ENCODE data around the gene EXOC2.

Gene EXOC2

GRCh38 chr6:499617-500016 is 193.3 kb downstream of the EXOC2 start:
- H3K4me2 ChIP-seq (ENCODE audit: low read length), result no peak overlapping the region
- no peaks in the 10 kb centered on the region; the same call in 1 of the 2 replicates for H3K36me3 ChIP-seq (ENCODE audit: control insufficient read depth, low read length)
- no peaks in the 10 kb centered on the region for H4K20me1 ChIP-seq (ENCODE audit: control insufficient read depth, insufficient read depth, low read depth, low read length)
- no peaks in the 10 kb centered on the region for H3K9me2 ChIP-seq (replicated peaks; ENCODE audit: control insufficient read depth, low read length)
- no peaks in the 10 kb centered on the region for H3K79me2 ChIP-seq (ENCODE audit: control insufficient read depth, low read length)
- no peaks in the 10 kb centered on the region for H3K9me3 ChIP-seq (ENCODE audit: control insufficient read depth, insufficient read depth, low read length)
- no peak for TF ChIP-seq CTCF (IDR thresholded peaks at IDR 0.05; ENCODE audit: low read depth, low read length, poor library complexity, severe bottlenecking)
- no peak for TF ChIP-seq EZH2phosphoT487 (IDR thresholded peaks at IDR 0.05; ENCODE audit: borderline replicate concordance, low read length)
- peaks cover 7% of the 10 kb centered on the region for H3K4me1 ChIP-seq (ENCODE audit: control insufficient read depth, low read length)
- no peaks in the 10 kb centered on the region for H3F3A ChIP-seq (ENCODE audit: control insufficient read depth, insufficient read depth)
- no peak overlapping the region for H3K4me3 ChIP-seq (ENCODE audit: low read length)
- no peak overlapping the region for H3K27ac ChIP-seq (ENCODE audit: low read depth, low read length)
- no peaks in the 10 kb centered on the region for H3K27me3 ChIP-seq (ENCODE audit: control insufficient read depth, low read length)

- no peaks in the 10 kb centered on the region for H4K20me1 ChIP-seq (ENCODE audit: control insufficient read depth, insufficient read depth, low read depth, low read length)
- no peak overlapping the region for H3K4me3 ChIP-seq (ENCODE audit: low read length)
- TF ChIP-seq CTCF (IDR thresholded peaks at IDR 0.05; ENCODE audit: low read depth, low read length, poor library complexity, severe bottlenecking) (no peak), EZH2phosphoT487 (IDR thresholded peaks at IDR 0.05; ENCODE audit: borderline replicate concordance, low read length) (no peak)
- no peaks in the 10 kb centered on the region for H3K9me2 ChIP-seq (replicated peaks; ENCODE audit: control insufficient read depth, low read length)
- no peak overlapping the region for H3K4me2 ChIP-seq (ENCODE audit: low read length)
- no peaks in the 10 kb centered on the region; the same call in 1 of the 2 replicates for H3K36me3 ChIP-seq (ENCODE audit: control insufficient read depth, low read length)
- H3K27ac ChIP-seq (ENCODE audit: low read depth, low read length), result no peak overlapping the region
- no peaks in the 10 kb centered on the region for H3K79me2 ChIP-seq (ENCODE audit: control insufficient read depth, low read length)
- no peaks in the 10 kb centered on the region for H3K9me3 ChIP-seq (ENCODE audit: control insufficient read depth, insufficient read depth, low read length)
- no peaks in the 10 kb centered on the region for H3F3A ChIP-seq (ENCODE audit: control insufficient read depth, insufficient read depth)
- peaks cover 7% of the 10 kb centered on the region for H3K4me1 ChIP-seq (ENCODE audit: control insufficient read depth, low read length)
- H3K27me3 ChIP-seq (ENCODE audit: control insufficient read depth, low read length), result no peaks in the 10 kb centered on the region
Observed at GRCh38 chr6:498795-499231, 194.1 kb downstream of the EXOC2 start.

GRCh38 chr6:497258-497657 is 195.7 kb downstream of the EXOC2 start:
- no peaks in the 10 kb centered on the region for H3K9me2 ChIP-seq (replicated peaks; ENCODE audit: control insufficient read depth, low read length)
- H3K4me2 ChIP-seq (ENCODE audit: low read length), result no peak overlapping the region
- no peaks in the 10 kb centered on the region for H3K27me3 ChIP-seq (ENCODE audit: control insufficient read depth, low read length)
- no peak overlapping the region for H3K27ac ChIP-seq (ENCODE audit: low read depth, low read length)
- H4K20me1 ChIP-seq (ENCODE audit: control insufficient read depth, insufficient read depth, low read depth, low read length), result no peaks in the 10 kb centered on the region
- H3K36me3 ChIP-seq (ENCODE audit: control insufficient read depth, low read length), result no peaks in the 10 kb centered on the region; the same call in 1 of the 2 replicates
- no peaks in the 10 kb centered on the region for H3K9me3 ChIP-seq (ENCODE audit: control insufficient read depth, insufficient read depth, low read length)
- H3K4me3 ChIP-seq (ENCODE audit: low read length), result no peak overlapping the region
- no peaks in the 10 kb centered on the region for H3F3A ChIP-seq (ENCODE audit: control insufficient read depth, insufficient read depth)
- no peaks in the 10 kb centered on the region for H3K79me2 ChIP-seq (ENCODE audit: control insufficient read depth, low read length)
- TF ChIP-seq CTCF (IDR thresholded peaks at IDR 0.05; ENCODE audit: low read depth, low read length, poor library complexity, severe bottlenecking) (no peak), EZH2phosphoT487 (IDR thresholded peaks at IDR 0.05; ENCODE audit: borderline replicate concordance, low read length) (no peak)
- peaks cover 6% of the 10 kb centered on the region for H3K4me1 ChIP-seq (ENCODE audit: control insufficient read depth, low read length)

Measured in DOHH2 (cell line).